GM21529 (cell line): ENCODE results near the gene ZC3H12A.

Source experiments
- ATAC-seq: cut with Tn5 transposase; IDR thresholded peaks from one replicate; pipeline ENCODE4 v1.9.1; 2021; ENCODE audit not compliant: unreplicated experiment

ZC3H12A gene

DNA sequence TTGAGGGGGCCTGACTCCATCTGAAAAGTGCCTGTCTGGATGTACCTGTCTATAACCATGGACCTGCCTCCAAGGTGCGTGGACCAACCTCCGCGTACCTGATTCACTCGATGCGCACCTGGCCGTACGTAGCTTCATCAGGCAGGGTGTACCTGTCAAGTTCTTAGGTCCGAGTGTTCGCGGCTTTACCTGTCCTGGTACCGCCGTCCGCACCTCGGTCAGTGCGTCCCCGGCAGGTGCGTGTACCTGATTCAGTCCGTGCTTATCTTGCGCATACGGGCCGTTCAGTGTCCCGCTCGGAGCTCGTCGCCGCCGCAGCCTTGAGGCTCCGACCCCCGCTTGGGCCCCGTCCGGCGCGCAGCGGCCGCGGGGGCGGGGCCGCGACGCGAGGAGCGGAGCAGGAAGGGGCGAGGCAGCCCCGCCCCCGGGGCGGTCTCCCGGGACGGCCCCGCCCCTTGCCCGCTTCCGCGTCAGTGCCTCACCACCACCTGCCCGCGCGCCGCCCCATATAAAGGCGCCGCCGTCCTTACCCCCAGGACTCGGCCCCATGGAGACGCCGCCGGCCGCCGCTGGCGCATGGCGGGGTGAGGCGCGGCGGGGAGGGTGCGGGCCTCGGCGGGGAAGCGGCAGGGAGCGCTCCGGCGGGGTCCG, at the start of gene ZC3H12A:
TSS of gene ZC3H12A (plus strand) at position 535 of the 651 bp plus-strand sequence. CDS start 917 bp downstream, outside the sequence.
- peak; percentile 52 for ATAC-seq

- no peak for ATAC-seq
These were observed 49.2 kb upstream of the ZC3H12A start for GRCh38 chr1:37425221-37425620.

DNA sequence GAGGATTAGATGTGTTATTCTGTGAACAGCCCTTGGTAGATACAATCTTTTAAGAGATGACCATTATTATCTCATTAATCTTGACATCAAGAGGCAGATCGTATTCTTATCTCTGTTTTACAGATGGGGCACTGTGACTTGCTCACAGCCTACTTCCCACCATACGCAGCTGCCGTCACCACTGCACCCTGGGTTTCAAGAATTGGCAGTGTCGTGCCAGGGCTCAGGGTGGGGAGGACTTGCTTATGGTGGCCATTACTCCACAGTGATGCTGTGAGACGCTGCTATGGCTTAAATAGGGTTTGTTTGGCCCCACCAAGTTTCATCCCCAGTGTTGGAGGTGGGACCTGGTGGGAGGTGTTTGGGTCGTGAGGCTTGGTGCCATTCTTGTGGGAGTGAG, 45.4 kb upstream of the ZC3H12A start:
- ATAC-seq, result no peak

- ATAC-seq, result no peak
These were observed 44.0 kb upstream of the ZC3H12A start for GRCh38 chr1:37430103-37430985.

DNA sequence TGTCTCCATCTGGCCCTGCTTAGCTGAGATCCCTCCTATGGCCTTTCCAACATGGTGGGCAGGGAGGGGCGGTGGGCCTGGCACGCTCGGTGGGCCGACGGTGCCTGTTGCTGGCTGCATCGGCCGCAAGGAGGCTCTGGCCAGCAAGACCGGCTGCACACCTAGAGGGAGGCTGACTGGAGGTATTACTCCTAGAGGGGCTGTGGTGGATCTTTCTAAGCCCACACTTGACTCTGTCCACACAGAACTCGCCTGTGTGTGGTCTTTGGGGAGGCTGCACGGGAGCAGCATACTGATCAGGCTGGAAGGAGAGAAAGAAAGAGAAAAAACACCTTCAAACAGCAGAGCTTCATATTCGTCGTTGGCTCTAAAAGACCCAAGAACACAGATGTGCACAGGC, 41.7 kb upstream of the ZC3H12A start:
- ATAC-seq, result no peak

DNA sequence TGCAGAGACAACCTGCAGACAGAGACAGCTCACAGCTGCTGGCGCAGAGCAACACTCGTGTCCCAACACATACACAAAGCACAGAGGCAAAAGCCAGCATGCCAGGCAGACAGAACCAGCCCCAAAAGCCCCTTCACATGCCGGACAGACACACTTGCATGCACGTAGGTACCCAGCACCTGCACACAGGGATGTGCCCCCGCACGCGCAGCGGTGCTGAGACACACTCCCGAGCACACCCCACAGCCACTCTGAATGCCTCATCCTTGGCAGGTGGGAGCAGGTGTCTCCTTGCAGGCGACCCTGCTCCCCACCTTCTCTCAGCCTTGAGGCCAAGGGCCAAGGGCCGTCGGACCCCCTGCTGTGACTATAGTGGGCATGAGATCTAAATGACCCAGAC, 41.2 kb upstream of the ZC3H12A start:
- no peak for ATAC-seq

DNA sequence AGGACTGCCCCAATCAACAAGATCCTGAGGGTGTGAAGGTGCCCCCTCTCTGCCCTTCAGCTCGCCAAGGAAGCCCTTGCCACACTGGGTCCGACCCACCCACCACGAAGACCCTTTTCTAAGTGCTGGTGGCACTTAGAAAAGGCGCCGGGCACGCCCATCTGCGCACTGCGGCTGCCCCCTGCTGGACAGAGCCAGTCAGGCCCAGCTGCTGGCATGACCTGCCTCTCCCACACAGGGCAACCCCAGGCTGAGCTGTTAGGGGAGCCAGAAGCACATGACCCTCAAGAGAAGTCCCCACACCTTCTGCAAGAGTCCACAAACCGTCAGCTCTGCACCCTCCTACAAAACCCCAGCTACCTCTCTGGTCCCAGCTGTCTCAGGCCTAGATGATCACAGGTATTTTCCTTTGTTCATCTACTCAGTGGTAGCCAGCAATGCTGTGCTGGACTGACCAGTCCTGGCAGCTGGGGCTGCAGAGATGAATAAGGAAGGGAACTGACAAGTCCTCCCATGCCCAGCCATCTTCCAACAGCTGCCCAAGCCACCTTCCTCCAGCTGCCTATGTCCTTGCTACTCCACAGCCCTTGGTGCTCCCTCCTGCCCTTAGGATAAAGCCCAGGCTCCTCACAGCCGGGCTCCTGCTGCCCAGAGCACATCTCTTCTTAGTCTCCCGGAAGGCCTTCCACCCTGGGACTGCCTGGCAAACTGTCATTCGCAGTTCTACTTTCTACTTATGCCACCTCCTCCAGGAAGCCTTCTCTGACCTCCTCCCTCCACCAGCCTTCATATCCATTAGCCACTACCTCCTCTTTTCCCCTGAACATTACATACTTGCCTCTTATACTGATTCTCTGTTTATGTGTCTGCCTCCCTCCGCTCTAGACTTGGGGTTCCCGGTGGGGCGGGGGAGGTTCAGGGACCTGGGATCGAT, 39.8 kb upstream of the ZC3H12A start:
- peak; percentile 48 for ATAC-seq

- no peak for ATAC-seq
These were observed 37.3 kb upstream of the ZC3H12A start for GRCh38 chr1:37437087-37437486.

DNA sequence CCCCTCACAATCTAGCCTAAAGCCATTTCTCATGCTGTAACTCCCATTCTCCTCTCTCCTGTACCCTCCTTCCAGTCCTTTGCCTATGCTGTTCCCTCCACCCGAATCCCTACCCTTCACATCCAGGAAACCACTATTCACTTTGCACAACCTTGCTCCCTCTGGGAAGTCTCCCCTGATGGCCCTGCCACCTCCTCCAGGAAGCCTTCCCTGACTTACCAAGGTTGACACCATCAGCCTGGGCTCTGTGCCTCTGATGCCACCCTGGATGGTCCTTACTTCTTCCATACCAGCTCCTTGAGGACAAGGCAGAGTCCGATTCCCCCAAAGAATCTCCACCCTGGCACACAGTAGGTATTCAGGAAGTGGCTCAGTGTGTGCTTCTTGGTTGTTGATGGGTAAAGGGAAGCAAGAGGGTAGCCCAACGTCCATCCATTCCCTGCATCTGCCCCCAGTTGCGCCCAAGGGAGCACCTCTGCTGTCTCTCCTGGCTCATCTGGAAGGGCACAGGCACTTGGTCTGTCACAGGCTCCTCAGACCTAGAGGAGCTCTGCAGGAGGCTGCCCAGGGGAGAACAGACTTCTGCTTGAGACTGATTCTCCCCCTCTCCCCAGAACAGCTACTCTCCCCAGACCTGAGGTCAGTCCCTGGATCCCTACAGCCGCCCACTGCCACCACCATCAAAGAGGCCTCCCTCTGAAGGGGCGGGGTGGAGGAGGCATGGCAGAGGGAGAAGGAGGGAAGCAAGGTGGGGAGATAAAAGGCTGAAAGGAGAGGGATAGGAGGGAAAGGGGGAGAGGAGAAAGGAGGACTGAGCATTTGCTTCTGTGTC, 36.1 kb upstream of the ZC3H12A start:
- no peak for ATAC-seq

DNA sequence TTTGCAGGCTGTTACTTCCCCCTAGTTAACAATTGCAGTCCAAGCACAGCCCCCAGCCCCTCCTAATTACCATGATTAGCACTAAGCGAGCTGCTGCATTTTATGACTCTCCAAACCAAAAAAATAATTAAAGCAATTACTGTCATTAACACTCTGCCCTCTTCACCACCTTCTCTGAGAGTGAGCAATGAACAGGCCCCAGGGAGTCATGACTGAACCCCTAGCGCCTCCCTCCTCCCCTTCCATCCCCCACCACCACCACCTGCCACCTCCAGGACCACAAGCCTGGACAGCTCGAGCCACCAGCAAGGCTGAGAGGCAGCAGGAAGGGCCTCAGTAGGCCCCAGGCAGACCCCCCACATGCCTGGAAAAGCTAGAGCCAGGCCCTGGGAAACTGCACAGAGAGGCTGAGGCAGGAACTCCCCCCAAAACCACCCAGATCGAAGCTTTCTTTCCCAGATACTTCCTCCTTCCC, 35.5 kb upstream of the ZC3H12A start:
- no peak for ATAC-seq

DNA sequence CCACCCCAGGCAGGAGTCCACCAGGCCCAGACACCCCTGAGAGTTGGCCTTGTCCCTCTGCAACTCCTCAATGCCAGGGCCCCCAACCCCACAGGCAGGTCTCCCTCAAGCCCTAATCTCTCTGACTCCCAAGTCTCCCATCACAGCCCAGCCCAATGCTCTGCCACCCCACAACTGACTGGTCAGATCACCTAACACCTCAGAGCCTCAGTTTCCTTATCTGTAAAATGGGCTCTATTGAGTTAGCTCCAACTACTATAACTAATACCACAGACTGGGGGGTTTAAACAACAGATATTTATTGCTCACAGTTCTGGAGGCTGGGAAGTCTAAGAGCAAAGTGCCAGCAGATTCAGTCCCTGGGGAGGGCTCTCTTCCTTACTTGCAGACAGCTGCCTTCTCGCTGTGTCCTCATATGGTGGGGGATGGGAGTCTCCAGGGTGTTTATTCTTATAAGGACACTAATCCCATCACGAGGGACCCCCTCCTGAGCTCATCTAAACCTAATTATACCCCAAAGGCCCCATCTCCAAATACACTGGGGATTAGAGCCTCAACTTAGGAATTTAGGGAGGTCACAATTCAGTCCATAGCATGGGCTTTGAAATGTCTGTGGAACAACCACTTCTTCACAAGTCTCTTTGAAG, 34.9 kb upstream of the ZC3H12A start:
- no peak for ATAC-seq

GRCh38 chr1:37441490-37441889, 32.9 kb upstream of the ZC3H12A start:
- ATAC-seq, result no peak

GRCh38 chr1:37442139-37442538, 32.2 kb upstream of the ZC3H12A start:
- no peak for ATAC-seq

DNA sequence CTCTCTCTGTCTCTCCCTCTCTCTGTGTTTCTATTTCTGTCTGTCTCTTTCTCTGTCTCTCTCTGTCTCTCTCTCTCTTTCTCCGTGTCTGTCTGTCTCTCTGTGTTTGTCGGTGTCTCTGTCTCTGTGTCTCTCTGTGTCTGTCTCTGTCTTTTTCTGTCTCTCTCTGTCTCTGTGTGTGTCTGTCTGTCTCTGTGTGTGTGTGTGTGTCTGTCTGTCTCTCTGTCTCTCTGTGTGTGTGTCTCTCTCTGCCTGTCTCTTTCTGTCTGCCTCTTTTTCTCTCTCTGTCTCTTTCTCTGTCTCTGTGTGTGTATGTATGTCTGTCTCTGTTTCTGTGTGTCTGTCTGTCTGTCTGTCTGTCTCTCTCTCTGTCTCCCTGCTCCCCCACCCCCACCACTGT, 31.7 kb upstream of the ZC3H12A start:
- ATAC-seq, result no peak

DNA sequence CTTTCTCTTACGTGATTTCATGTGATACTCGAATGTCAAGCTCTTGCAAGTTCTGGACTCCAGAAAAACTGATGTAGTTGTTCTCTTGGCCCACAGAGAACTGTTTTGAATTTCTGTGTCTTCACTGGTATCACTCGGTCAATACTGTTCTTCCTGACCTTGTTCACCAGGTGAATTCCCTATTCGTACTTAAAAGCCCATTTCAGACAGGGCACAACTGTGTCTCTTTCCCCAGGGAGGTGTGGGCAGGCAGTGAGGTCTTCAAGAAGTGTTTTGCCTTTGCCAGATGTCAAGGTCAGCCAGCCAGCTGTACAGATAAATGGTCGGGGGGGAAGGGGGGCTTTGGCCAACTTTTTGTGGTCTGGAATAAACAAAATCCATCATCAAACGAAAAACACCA, 27.5 kb upstream of the ZC3H12A start:
- ATAC-seq, result no peak

DNA sequence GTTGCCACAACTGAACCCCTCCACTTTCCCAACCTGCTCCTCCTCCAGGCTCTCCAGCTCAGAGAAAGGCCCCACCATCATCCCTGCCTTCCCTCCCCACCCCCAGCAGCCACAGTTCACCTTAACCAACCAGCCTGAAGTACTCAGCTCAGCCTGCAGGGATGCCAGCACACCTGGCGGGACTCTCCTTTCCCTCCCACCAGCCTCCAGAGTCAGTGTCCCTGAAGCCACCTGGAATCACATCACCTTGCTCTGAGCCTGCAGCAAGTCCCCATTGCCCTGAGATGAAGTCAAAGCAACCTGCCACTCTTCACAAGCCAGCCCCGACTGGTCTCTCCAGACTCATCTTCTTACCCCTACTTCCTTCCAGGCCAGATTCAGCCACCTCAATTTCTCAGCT, 26.2 kb upstream of the ZC3H12A start:
- ATAC-seq, result no peak

- ATAC-seq, result no peak
These were observed 25.5 kb upstream of the ZC3H12A start for GRCh38 chr1:37448691-37449417.

GRCh38 chr1:37449936-37450335, 24.4 kb upstream of the ZC3H12A start:
- ATAC-seq, result no peak

GRCh38 chr1:37452416-37452815, 22.0 kb upstream of the ZC3H12A start:
- ATAC-seq, result no peak
